Upper lobe of left lung (tissue), 6 donors: ENCODE data around the gene MLIP. TPM values are rescaled to one million over a fixed set of nuclear protein-coding genes. Genes with fewer than 3 reads are reported as not detected.

Source experiments
- ATAC-seq, 2 donors: fragments of 200-7000 bp; cut with Tn5 transposase; one replicate each; pipeline ENCODE4 v1.9.1; 2022; ENCODE audit warnings: mild to moderate bottlenecking in 2 of 2, moderate library complexity in 2 of 2; ENCODE audit not compliant: low FRiP score in 2 of 2
- DNase-seq, 2 donors: peaks; one replicate each; pipeline ENCODE4 v3.0.0-alpha.2; 2019 to 2020
- H3K27ac ChIP-seq, 4 donors: fragments of 200-600 bp; sonication (generic); one replicate each; pipeline ENCODE4 v1.5.1; 2016 to 2019
- H3K27me3 ChIP-seq, 4 donors: fragments of 200-600 bp; sonication (generic); one replicate each; pipeline ENCODE4 v1.5.1; 2017 to 2019
- H3K36me3 ChIP-seq, 4 donors: fragments of 200-600 bp; sonication (generic); one replicate each; pipeline ENCODE4 v1.5.1; 2016 to 2019
- H3K4me1 ChIP-seq, 4 donors: fragments of 200-600 bp; sonication (generic); one replicate each; pipeline ENCODE4 v1.5.1; 2018 to 2019
- H3K4me3 ChIP-seq, 4 donors: fragments of 200-600 bp; sonication (generic); one replicate each; pipeline ENCODE4 v1.5.1; 2017 to 2019; ENCODE audit warnings: mild to moderate bottlenecking in 2 of 4, moderate library complexity in 1 of 4
- H3K9me3 ChIP-seq, 4 donors: fragments of 200-600 bp; sonication (generic); one replicate each; pipeline ENCODE4 v1.5.1; 2018 to 2019
- CTCF ChIP-seq, 6 experiments: fragments of 450-650 bp in 4 of 6; fragments of 200-600 bp in 2 of 6; sonication (generic) in 2 of 6; IDR thresholded peaks; one replicate each; pipeline ENCODE4 v1.5.1; 2016 to 2019; ENCODE audit warnings: antibody characterized with exemption in 6 of 6
- EP300 ChIP-seq, 4 donors: sonication (generic); formaldehyde crosslinking; IDR thresholded peaks; one replicate each; pipeline ENCODE4 v1.5.1; 2017; ENCODE audit warnings: antibody characterized with exemption in 4 of 4, control low read depth in 2 of 4
- POLR2A ChIP-seq, 4 donors: fragments of 450-650 bp; IDR thresholded peaks; one replicate each; pipeline ENCODE4 v1.5.1; 2016 to 2017; ENCODE audit warnings: antibody characterized with exemption in 4 of 4, mild to moderate bottlenecking in 2 of 4
- POLR2AphosphoS5 ChIP-seq, 2 donors: sonication (generic); formaldehyde crosslinking; IDR thresholded peaks; one replicate each; pipeline ENCODE4 v1.5.1; 2017; ENCODE audit warnings: antibody characterized with exemption in 2 of 2
- WGBS, 2 donors: methylation state at CpG; one replicate each; pipeline ENCODE4 v1.1.5; 2017 to 2018; 5-methylcytosine and 5-hydroxymethylcytosine counted together
- total RNA-seq, 6 donors: library from RNA; depleted of rRNA in 4 of 6; stranded (reverse); fragments of >200 nt in 4 of 6; gene quantifications; one replicate each; pipeline versions ENCODE4 v1.1.0 to v1.2.1, GENCODE V29; 2016 to 2021
- donor health status: DM: no; HTN: no; CAD: no; lungs with moderate emphysema.
- donor health status: DM: no; HTN: yes; CAD: no; lungs with severe emphysema.

MLIP gene
- total RNA-seq, 6 donors from 2014 or later, result 0.47 to 1.3 (median 0.77) TPM; not detected in 2

GRCh38 chr6:54072635-54073313 is 38.5 kb upstream of the MLIP start:
- H3K27me3 ChIP-seq, result no peaks in the 10 kb centered on the region
- H3K4me3 ChIP-seq, result no peak overlapping the region
- no peaks in the 10 kb centered on the region for H3K36me3 ChIP-seq
- DNase-seq (no peak), ATAC-seq (no peak)
- H3K4me1 ChIP-seq, result no peaks in the 10 kb centered on the region
- no peak overlapping the region for H3K27ac ChIP-seq
- 77 to 81% methylated on average over 2 of the region's 2 CpGs for WGBS, 2 donors
- TF ChIP-seq EP300 (IDR thresholded peaks at IDR 0.05) (no peak), CTCF (IDR thresholded peaks at IDR 0.05) (no peak), POLR2A (IDR thresholded peaks at IDR 0.05) (no peak), POLR2AphosphoS5 (IDR thresholded peaks at IDR 0.05) (no peak)
- no peaks in the 10 kb centered on the region for H3K9me3 ChIP-seq

- no peak for TF ChIP-seq EP300 (IDR thresholded peaks at IDR 0.05)
- TF ChIP-seq POLR2AphosphoS5 (IDR thresholded peaks at IDR 0.05), result no peak
- no peak for TF ChIP-seq CTCF (IDR thresholded peaks at IDR 0.05)
- no peak for TF ChIP-seq POLR2A (IDR thresholded peaks at IDR 0.05)
- Histone ChIP-seq H3K36me3 (no peaks in the 10 kb centered on the region), H3K27ac (no peak overlapping the region), H3K9me3 (no peaks in the 10 kb centered on the region), H3K4me1 (no peaks in the 10 kb centered on the region), H3K27me3 (no peaks in the 10 kb centered on the region), H3K4me3 (no peak overlapping the region)
- DNase-seq (no peak), ATAC-seq (no peak)
- WGBS, 2 donors, result 93 to 95% methylated on average over 2 of the region's 2 CpGs
Observed at GRCh38 chr6:54073487-54073886, 37.8 kb upstream of the MLIP start.

GRCh38 chr6:54074109-54074508 is 37.1 kb upstream of the MLIP start:
- WGBS, 2 donors, result 76 to 82% methylated on average over 4 of the region's 4 CpGs
- Histone ChIP-seq H3K4me3 (no peak overlapping the region), H3K4me1 (no peaks in the 10 kb centered on the region), H3K27me3 (no peaks in the 10 kb centered on the region), H3K27ac (no peak overlapping the region), H3K9me3 (no peaks in the 10 kb centered on the region), H3K36me3 (no peaks in the 10 kb centered on the region)
- TF ChIP-seq POLR2AphosphoS5 (IDR thresholded peaks at IDR 0.05), result no peak
- no peak for TF ChIP-seq POLR2A (IDR thresholded peaks at IDR 0.05)
- no peak for TF ChIP-seq EP300 (IDR thresholded peaks at IDR 0.05)
- TF ChIP-seq CTCF (IDR thresholded peaks at IDR 0.05), result no peak
- DNase-seq, result no peak
- ATAC-seq, result no peak

- DNase-seq, result no peak
- ATAC-seq, result no peak
- no peaks in the 10 kb centered on the region for H3K36me3 ChIP-seq
- 74 to 80% methylated on average over 13 of the region's 13 CpGs for WGBS, 2 donors
- H3K27ac ChIP-seq, result no peak overlapping the region
- H3K4me3 ChIP-seq, result no peak overlapping the region
- H3K27me3 ChIP-seq, result no peaks in the 10 kb centered on the region
- TF ChIP-seq POLR2A (IDR thresholded peaks at IDR 0.05), result no peak
- no peak for TF ChIP-seq EP300 (IDR thresholded peaks at IDR 0.05)
- TF ChIP-seq CTCF (IDR thresholded peaks at IDR 0.05), result no peak
- no peak for TF ChIP-seq POLR2AphosphoS5 (IDR thresholded peaks at IDR 0.05)
- H3K9me3 ChIP-seq, result no peaks in the 10 kb centered on the region
- H3K4me1 ChIP-seq, result no peaks in the 10 kb centered on the region
Observed at GRCh38 chr6:54074578-54075195, 36.6 kb upstream of the MLIP start.
